GM21723 (cell line): ENCODE data around the gene TMEM200C.

ENCODE experiments used
- ATAC-seq: cut with Tn5 transposase; IDR thresholded peaks from one replicate; pipeline ENCODE4 v1.9.1; 2021; ENCODE audit warnings: mild to moderate bottlenecking, moderate library complexity; ENCODE audit not compliant: unreplicated experiment

Gene TMEM200C

DNA sequence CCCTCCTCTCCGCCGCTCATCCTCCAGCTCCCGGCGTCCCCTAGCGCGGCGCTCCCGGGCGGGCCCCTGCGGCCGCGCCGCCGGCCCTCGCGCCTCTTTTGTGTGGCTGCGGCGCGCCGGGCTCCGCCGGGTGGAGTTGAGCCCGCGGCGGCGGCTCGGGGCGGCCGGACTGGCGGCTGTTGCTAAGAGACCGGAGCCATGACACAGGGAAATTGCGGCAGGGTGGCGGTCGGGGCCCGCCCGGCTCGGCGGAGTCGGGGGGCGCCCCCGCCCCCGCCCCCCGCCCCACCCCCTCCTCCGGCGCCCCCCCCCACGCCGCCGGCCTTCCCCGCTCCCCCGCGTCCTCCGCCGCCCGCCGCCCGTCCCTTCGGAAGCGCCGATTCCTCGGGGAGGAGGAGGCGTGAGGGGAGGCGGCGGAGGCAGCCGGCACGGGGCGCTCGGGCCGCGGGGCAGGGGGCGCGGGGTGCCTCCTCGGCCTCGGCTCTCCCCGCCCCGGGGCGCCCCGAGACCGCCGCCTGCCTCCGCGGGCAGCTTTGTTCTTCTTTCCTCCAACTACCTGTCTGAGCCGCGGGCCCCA is at the start of gene TMEM200C:
Gene TMEM200C (minus strand): TSS at position 224 of the 577 bp plus-strand sequence. CDS start 3,459 bp downstream, outside the sequence.
- peak; percentile 45 for ATAC-seq

- no peak for ATAC-seq
These were observed 49.1 kb upstream of the TMEM200C start for GRCh38 chr18:5944448-5944847.

DNA sequence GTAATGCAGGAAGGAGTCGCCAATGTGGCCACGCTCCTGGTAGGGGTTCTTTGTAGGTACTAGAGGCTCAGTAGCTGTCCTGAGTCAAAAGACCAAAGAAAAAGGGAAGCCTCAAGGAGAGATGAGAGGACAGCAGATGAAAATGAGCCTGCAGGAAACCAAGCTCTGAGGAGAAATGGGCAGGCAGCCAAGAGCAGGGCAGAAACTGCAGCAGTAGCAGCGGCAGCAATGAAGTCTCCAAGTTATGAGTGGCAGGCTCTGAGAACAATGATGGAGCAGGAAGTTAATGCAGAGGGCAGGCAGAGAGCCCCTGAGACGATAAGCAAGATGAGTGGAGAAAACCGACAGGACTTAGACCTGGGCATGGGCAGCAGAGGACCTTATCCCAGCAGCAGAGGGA is 48.2 kb upstream of the TMEM200C start:
- no peak for ATAC-seq

- no peak for ATAC-seq
These were observed 47.3 kb upstream of the TMEM200C start for GRCh38 chr18:5942591-5942990.

DNA sequence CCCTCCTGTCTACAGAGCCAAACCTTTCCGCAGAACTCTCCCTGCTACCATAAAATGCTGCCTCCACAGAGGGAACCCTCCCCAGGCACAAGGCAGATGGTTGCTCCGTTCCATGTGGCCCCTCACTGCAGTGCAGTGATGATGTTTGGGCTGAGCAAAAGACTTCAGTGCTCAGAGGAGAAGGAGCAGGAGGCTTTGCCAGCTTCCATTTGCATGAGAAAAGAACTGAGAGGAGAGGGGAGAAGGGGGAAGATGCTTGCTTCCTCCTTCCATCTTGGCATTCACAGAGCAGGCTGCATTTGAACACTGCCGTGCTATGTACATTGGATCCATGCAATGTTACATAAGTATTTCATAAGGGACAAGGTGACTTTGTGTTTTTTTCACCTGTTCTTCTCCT is 46.6 kb upstream of the TMEM200C start:
- no peak for ATAC-seq

DNA sequence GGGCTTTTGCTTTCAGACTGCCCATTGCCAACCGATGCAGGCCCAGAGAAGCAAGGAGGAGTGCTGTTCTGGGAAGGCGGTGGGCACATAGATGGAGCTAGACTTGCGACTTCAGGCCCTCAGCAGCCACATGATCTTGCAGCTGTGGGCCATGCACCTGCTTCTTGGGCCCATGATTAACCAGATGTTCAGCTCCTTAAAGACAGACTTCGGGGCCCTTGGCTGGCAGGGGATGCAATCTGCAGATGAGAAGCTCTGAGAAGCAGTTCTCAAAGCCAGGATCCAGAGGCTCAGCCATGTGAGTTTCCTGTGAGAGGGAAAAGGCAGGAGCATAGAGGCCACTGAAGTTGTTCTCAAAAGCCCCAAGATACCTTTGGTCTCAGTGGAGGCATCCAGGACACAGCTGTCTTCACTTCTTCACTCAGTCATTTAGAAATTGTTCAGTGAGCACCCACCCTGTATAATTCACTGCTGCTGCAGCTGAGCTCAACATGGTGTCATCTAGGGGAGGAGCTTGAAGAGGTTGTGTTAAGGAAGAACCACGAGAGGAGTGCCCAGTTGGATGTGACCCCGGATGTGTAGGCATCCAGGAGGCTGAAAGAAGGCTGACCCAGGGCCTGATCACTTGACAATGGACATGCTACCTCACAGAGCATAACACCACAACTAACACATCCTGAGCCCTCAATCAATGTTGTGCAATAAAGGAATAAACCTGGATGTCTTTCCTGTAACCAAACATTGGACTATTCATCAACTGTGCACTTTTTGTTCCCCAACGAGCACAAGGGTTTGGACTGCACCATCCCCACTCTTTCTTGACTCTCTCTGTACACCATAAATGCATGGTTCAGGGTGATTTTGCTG is 44.7 kb upstream of the TMEM200C start:
- ATAC-seq: no peak

DNA sequence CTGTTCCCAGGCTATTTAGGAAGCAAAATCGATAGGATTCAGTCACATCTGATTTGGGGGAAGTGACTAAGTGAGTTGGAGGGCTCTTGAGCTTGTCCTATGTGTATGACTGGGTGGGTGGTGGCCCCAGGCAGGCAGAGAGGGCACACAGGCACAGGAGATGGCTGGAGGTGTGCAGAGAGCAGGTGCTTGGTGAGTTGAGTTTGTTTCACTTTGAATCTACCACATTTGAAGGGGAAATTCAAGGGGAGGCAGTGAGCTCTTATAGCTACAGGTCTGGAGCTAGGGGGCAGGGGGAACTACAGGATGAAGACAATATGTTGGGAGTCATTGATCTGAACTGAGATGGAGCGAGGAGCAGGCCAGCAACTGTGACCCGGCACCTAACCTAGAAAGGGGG is 42.5 kb upstream of the TMEM200C start:
- no peak for ATAC-seq

GRCh38 chr18:5937121-5937520 is 41.8 kb upstream of the TMEM200C start:
- ATAC-seq: no peak

DNA sequence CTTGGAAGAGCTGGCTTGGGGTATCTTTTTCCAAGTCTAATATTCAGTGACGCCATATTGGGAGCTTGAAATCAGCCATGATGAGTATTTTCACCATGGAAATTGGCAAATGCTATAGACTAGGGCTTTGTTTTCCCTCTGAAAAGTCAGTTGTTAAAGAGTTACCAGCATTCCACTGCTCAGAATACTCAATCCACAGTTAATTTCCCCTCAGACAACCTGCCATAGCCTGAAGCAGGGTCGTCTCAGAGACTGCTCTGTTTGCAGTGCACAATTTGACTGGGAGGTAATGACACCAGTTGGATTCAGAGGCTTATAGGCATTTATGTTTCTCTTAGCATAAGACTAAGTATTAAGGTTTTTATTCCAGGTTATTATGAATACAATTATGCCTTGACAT is 35.5 kb upstream of the TMEM200C start:
- no peak for ATAC-seq

- ATAC-seq: no peak
These were observed 23.0 kb upstream of the TMEM200C start for GRCh38 chr18:5918205-5918858.

- no peak for ATAC-seq
These were observed 19.6 kb upstream of the TMEM200C start for GRCh38 chr18:5914951-5915350.

- no peak for ATAC-seq
These were observed 18.7 kb upstream of the TMEM200C start for GRCh38 chr18:5914016-5914415.

DNA sequence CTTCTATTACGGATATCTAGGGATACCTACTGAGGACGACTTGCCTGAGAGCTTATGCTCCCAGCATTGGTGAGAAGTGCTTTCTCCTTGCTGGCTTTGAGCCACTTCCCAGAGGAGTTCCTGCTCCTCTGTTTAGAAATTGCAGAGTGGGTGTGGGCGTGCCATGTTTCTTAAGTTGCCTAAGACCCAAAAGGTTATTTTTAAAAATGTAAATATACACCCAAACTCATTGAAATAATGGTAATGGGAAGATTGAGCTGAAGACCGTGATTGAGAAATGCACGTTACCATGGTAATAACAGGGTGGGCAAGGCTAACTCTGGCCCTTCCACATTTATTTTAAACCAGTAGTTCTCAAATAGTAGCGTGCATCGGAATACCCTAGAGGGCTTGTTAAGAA is 17.2 kb upstream of the TMEM200C start:
- no peak for ATAC-seq

- no peak for ATAC-seq
These were observed 13.8 kb upstream of the TMEM200C start for GRCh38 chr18:5909125-5909524.

DNA sequence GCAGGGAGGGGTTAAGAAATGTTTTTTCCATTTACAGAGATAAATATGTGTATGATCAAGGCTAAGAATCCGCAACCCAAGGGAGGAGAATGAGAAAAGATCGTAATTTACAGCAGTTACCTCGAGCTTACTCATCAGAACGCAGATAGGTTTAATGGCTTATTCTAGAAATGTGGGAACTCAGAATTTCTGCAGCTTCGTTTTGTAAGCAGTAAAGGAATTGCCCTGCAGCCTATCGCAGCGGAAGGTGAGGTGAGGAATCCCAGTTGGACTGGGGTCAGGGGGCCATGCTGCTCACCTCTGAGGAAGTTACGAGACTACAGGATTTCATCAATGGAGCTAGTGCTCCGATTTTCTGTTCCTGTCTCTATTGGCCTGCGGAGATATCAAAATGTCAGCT is 8.1 kb upstream of the TMEM200C start:
- ATAC-seq: no peak

- ATAC-seq: no peak
These were observed 4.9 kb upstream of the TMEM200C start for GRCh38 chr18:5900262-5900661.

DNA sequence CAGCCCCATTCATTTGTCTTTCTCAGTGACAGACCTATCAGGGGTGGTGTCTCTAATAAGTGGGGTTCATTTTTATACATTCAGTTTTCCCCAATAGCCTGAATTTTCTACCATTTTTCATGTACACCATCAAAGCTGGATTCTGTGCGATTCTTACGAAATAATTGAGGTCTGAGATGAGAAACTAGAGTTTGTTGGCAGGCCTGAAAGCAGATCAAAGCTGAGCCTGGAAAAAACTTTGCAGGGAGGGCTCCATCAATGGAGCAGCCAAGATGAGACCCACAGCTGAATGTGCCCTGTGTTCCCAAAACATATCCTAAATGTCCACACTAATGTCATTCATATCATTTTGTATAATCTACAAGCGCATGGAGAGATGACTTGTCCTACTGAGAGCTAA is 4.5 kb upstream of the TMEM200C start:
- no peak for ATAC-seq

- ATAC-seq: peak; percentile 43
These were observed 786 bp upstream of the TMEM200C start for GRCh38 chr18:5895876-5896740.

GRCh38 chr18:5894611-5895298 is 567 bp downstream of the TMEM200C start:
- ATAC-seq: peak; percentile 5

DNA sequence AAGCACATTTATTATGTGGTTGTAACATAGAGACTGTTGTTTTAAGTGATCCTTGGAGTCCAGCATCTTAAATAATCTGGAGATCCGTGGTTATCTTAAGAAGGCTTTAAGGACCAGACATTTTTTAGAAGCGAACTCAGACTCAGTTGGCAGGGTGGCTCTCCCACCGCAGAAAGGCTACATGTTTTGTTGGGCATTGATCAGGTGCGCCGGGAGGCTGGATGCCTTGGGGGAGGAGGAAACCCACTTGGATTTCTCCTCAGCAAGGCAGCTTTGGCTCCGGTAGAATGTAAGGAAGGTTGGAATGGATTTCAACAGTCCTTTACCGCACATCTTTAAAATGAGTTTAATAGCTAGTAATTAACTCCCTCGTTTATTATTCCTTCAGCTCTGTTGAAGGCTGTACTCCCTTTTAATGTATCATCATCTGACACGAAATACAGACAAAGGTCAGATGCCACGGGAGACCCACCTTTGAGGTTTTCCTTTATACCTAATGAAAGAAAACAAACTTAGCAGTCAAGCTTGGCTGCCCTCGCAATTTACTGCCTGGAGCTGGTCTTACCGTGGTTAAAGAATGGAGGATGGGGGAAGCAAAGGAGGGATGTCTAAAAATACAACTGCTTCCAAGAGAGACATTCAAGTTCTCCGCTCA is 1.2 kb downstream of the TMEM200C start:
- no peak for ATAC-seq
